ENCODE results near the gene DOK6. TPM values are rescaled to one million over a fixed set of nuclear protein-coding genes. Genes with fewer than 3 reads are reported as not detected.

Gene DOK6
- total RNA-seq, 1 experiment from 2014 or later, result 4.1 TPM

DNA sequence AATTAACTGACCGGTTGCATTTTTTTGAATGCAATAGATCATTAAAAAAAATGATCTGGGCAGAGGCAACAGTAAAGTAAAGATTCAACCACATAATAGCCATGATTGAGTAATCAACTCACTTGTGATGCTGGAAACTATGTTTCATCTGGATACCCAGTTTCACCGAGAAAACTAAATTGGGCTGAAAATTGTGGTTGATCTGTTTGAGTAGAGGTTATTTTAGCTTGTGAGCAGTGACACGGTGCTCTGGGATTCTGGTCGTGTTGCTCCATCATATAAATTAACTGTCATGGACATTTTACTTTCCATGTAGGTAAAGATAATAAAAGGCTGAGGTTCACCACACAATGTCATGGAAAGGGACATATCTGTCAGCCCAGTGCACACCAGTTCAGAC, 488.3 kb downstream of the DOK6 start (continued):
- TF ChIP-seq ATF2 (CRISPR knock-in tag; IDR thresholded peaks at IDR 0.05; ENCODE audit: borderline replicate concordance, low read depth), result no peak
- no peak for TF ChIP-seq MYBL2 (CRISPR knock-in tag; IDR thresholded peaks at IDR 0.05)
- no peak for TF ChIP-seq SMAD3 (CRISPR knock-in tag; IDR thresholded peaks at IDR 0.05; ENCODE audit: borderline replicate concordance)

- H3K9me3 Mint-ChIP-seq, result 0 out of 2 replicates have a peak, but pooled peaks cover 9% of the 10 kb centered on the region
- no peaks in the 10 kb centered on the region for H3K27me3 Mint-ChIP-seq (ENCODE audit: low read depth)
- DNase-seq (ENCODE audit: low spot score), result no peak
- H3K27ac Mint-ChIP-seq, result no peak overlapping the region
- TF ChIP-seq NR1H2 (CRISPR knock-in tag; IDR thresholded peaks at IDR 0.05) (no peak), IRF1 (CRISPR knock-in tag; IDR thresholded peaks at IDR 0.05) (no peak), NR3C1 (CRISPR knock-in tag; conservative IDR thresholded peaks at IDR 0.05; ENCODE audit: low read depth) (no peak), USF2 (CRISPR knock-in tag; IDR thresholded peaks at IDR 0.05) (no peak), ZNF138 (CRISPR knock-in tag; conservative IDR thresholded peaks at IDR 0.05) (no peak), GRHL2 (CRISPR knock-in tag; IDR thresholded peaks at IDR 0.05; ENCODE audit: insufficient replicate concordance, severe bottlenecking) (no peak), CTCF (IDR thresholded peaks at IDR 0.05) (no peak), FOXJ3 (CRISPR knock-in tag; IDR thresholded peaks at IDR 0.05; ENCODE audit: borderline replicate concordance) (no peak), EMX1 (CRISPR knock-in tag; IDR thresholded peaks at IDR 0.05) (no peak), AR (CRISPR knock-in tag; IDR thresholded peaks at IDR 0.05) (no peak)
- TF ChIP-seq, protein P1, sequence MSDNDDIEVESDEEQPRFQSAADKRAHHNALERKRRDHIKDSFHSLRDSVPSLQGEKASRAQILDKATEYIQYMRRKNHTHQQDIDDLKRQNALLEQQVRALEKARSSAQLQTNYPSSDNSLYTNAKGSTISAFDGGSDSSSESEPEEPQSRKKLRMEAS (CRISPR knock-in tag; IDR thresholded peaks at IDR 0.05), result no peak
- TF ChIP-seq, protein P2, sequence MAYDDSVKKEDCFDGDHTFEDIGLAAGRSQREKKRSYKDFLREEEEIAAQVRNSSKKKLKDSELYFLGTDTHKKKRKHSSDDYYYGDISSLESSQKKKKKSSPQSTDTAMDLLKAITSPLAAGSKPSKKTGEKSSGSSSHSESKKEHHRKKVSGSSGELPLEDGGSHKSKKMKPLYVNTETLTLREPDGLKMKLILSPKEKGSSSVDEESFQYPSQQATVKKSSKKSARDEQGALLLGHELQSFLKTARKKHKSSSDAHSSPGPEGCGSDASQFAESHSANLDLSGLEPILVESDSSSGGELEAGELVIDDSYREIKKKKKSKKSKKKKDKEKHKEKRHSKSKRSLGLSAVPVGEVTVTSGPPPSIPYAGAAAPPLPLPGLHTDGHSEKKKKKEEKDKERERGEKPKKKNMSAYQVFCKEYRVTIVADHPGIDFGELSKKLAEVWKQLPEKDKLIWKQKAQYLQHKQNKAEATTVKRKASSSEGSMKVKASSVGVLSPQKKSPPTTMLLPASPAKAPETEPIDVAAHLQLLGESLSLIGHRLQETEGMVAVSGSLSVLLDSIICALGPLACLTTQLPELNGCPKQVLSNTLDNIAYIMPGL (CRISPR knock-in tag; IDR thresholded peaks at IDR 0.05), result no peak
- TF ChIP-seq, protein P3, sequence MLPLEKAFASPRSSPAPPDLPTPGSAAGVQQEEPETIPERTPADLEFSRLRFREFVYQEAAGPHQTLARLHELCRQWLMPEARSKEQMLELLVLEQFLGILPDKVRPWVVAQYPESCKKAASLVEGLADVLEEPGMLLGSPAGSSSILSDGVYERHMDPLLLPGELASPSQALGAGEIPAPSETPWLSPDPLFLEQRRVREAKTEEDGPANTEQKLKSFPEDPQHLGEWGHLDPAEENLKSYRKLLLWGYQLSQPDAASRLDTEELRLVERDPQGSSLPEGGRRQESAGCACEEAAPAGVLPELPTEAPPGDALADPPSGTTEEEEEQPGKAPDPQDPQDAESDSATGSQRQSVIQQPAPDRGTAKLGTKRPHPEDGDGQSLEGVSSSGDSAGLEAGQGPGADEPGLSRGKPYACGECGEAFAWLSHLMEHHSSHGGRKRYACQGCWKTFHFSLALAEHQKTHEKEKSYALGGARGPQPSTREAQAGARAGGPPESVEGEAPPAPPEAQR (CRISPR knock-in tag; IDR thresholded peaks at IDR 0.05), result no peak
- TF ChIP-seq, protein P4, sequence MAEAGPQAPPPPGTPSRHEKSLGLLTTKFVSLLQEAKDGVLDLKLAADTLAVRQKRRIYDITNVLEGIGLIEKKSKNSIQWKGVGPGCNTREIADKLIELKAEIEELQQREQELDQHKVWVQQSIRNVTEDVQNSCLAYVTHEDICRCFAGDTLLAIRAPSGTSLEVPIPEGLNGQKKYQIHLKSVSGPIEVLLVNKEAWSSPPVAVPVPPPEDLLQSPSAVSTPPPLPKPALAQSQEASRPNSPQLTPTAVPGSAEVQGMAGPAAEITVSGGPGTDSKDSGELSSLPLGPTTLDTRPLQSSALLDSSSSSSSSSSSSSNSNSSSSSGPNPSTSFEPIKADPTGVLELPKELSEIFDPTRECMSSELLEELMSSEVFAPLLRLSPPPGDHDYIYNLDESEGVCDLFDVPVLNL (CRISPR knock-in tag; IDR thresholded peaks at IDR 0.05; ENCODE audit: borderline replicate concordance, low read depth), result no peak
- TF ChIP-seq, protein P5, sequence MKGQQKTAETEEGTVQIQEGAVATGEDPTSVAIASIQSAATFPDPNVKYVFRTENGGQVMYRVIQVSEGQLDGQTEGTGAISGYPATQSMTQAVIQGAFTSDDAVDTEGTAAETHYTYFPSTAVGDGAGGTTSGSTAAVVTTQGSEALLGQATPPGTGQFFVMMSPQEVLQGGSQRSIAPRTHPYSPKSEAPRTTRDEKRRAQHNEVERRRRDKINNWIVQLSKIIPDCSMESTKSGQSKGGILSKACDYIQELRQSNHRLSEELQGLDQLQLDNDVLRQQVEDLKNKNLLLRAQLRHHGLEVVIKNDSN (CRISPR knock-in tag; IDR thresholded peaks at IDR 0.05), result no peak
- CTCF ChIA-PET, result no interaction called here
- H3K36me3 Mint-ChIP-seq, result no peaks in the 10 kb centered on the region
- POLR2A ChIA-PET, result no interaction called here
- H3K4me3 Mint-ChIP-seq, result no peak overlapping the region
- ATAC-seq, result no peak
- H3K4me1 Mint-ChIP-seq, result peaks cover 8% of the 10 kb centered on the region
Observed at GRCh38 chr18:69890558-69890957, 489.9 kb downstream of the DOK6 start.

Data from WTC11 (cell line).